ENCODE measurements around the gene NACAD. TPM values are rescaled to one million over a fixed set of nuclear protein-coding genes. Genes with fewer than 3 reads are reported as not detected.

The NACAD gene
- total RNA-seq, 2 donors from 2014 or later: 5.9 to 9.0 TPM

DNA sequence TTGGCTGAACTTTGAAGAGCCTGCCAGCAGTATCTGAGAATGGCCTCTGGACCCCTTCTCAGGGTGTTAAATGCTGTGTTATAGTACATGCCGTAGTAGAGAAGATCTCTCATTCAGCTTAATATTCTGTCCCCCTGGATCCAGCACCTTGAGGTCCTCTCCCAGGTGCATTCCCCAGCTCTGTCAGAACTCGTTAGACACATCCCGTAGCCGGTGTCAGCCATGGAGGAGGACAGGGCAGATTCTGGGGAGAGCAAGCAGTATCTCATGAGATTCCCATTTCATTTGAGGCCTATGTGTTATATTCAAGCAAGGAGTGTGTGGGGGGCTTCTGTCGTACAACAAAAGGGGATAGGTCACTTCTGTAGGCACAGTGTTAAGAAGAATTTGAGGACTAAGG lies 34.8 kb downstream of the NACAD start:
- H3K4me3 ChIP-seq: no peak overlapping the region
- DNase-seq (ENCODE audit: low spot score): no peak
- H3K36me3 ChIP-seq: no peaks in the 10 kb centered on the region
- H3K9me3 ChIP-seq: no peaks in the 10 kb centered on the region
- no peaks in the 10 kb centered on the region for H3K4me1 ChIP-seq
- H3K27ac ChIP-seq: no peak overlapping the region
- TF ChIP-seq, protein P1, sequence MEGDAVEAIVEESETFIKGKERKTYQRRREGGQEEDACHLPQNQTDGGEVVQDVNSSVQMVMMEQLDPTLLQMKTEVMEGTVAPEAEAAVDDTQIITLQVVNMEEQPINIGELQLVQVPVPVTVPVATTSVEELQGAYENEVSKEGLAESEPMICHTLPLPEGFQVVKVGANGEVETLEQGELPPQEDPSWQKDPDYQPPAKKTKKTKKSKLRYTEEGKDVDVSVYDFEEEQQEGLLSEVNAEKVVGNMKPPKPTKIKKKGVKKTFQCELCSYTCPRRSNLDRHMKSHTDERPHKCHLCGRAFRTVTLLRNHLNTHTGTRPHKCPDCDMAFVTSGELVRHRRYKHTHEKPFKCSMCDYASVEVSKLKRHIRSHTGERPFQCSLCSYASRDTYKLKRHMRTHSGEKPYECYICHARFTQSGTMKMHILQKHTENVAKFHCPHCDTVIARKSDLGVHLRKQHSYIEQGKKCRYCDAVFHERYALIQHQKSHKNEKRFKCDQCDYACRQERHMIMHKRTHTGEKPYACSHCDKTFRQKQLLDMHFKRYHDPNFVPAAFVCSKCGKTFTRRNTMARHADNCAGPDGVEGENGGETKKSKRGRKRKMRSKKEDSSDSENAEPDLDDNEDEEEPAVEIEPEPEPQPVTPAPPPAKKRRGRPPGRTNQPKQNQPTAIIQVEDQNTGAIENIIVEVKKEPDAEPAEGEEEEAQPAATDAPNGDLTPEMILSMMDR (IDR thresholded peaks at IDR 0.05): no peak
- no peaks in the 10 kb centered on the region for H3K27me3 ChIP-seq

DNA sequence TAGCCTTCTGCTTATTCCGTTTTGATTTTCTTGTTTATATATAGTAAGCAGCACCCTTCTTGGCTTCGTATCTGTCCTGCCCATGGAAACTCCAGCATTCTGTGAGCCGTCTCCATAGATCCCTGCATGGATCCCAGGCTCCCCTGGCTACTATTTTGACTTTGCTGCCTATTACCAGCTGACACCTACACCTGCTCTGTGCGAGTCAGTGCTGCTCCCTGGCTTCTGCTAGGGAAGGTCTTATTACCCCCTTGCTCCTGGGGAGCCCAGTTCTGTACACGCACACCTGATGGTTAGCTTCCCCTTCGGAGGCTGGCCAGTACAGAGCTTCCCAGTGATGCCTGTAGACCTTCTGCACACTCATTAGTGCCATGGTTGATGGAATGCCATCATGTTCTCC lies 35.4 kb downstream of the NACAD start:
- Histone ChIP-seq H3K9me3 (no peaks in the 10 kb centered on the region), H3K27me3 (no peaks in the 10 kb centered on the region), H3K4me3 (no peak overlapping the region), H3K36me3 (no peaks in the 10 kb centered on the region), H3K27ac (no peak overlapping the region), H3K4me1 (no peaks in the 10 kb centered on the region)
- TF ChIP-seq, protein P1 (IDR thresholded peaks at IDR 0.05): no peak
- DNase-seq (ENCODE audit: low spot score): no peak

DNA sequence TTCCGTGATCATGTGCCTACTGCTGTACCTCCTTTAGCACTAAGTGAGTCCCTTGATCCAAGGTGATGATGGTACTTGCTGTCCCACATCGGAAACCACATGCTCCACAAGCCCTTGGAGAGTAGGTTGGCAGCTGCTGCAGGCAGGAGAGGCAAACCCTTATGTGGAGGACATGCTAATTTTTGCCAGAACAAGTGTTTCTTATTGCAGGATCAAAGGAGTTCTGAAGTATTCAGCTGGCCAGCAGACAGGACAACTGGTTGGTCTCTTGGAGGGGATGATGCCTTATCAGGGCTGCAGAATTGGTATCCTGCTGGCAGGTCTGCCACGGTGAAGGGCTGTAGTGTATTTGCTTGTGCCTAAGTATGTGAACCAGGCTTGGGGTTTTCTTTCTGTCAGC lies 36.8 kb downstream of the NACAD start:
- no peaks in the 10 kb centered on the region for H3K9me3 ChIP-seq
- H3K27ac ChIP-seq: no peak overlapping the region
- H3K4me1 ChIP-seq: no peaks in the 10 kb centered on the region
- DNase-seq (ENCODE audit: low spot score): no peak
- H3K36me3 ChIP-seq: no peaks in the 10 kb centered on the region
- no peak overlapping the region for H3K4me3 ChIP-seq
- TF ChIP-seq, protein P1 (IDR thresholded peaks at IDR 0.05): no peak
- no peaks in the 10 kb centered on the region for H3K27me3 ChIP-seq

DNA sequence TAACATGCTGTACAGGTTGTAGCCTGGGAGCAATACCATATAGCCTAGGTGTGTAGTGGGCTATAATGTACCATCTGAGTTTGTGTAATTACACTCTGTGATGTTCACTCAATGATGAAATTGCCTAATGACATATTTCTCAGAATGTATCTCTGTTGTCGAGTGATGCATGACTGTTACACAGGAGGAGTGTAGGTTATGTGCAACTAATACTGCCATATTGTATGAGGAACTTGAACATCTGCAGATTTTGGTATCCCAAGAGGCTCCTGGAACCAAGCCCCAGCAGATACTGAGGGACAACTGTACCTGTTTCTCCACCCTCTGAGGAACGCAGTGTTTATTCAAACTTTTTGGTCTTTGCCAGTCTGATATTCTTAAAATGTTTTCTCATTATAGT lies 38.6 kb downstream of the NACAD start:
- Histone ChIP-seq H3K9me3 (no peaks in the 10 kb centered on the region), H3K4me1 (no peaks in the 10 kb centered on the region), H3K36me3 (no peaks in the 10 kb centered on the region), H3K27ac (no peak overlapping the region), H3K27me3 (no peaks in the 10 kb centered on the region), H3K4me3 (no peak overlapping the region)
- TF ChIP-seq, protein P1 (IDR thresholded peaks at IDR 0.05): no peak
- DNase-seq (ENCODE audit: low spot score): no peak

DNA sequence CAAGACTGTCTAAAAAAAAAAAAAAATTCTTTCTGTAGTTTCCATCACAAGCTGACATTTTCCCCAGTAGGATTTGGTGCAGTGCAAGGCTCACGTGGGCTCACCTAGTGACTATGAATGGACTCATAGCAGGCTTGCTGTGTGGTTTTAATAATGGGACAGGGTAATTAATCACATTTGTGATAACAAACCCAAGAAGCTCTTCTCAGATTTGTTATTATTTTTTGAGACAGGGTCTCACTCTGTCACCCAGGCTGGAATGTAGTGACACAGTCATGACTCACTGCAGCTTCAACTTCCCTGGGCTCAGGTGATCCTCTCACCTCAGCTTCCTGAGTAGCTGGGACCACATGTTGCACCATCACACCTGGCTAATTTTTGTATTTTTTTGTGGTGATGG lies 40.0 kb downstream of the NACAD start:
- Histone ChIP-seq H3K27me3 (no peaks in the 10 kb centered on the region), H3K36me3 (no peaks in the 10 kb centered on the region), H3K4me3 (no peak overlapping the region), H3K4me1 (no peaks in the 10 kb centered on the region), H3K27ac (no peak overlapping the region), H3K9me3 (no peaks in the 10 kb centered on the region)
- DNase-seq (ENCODE audit: low spot score): no peak
- TF ChIP-seq, protein P1 (IDR thresholded peaks at IDR 0.05): no peak

DNA sequence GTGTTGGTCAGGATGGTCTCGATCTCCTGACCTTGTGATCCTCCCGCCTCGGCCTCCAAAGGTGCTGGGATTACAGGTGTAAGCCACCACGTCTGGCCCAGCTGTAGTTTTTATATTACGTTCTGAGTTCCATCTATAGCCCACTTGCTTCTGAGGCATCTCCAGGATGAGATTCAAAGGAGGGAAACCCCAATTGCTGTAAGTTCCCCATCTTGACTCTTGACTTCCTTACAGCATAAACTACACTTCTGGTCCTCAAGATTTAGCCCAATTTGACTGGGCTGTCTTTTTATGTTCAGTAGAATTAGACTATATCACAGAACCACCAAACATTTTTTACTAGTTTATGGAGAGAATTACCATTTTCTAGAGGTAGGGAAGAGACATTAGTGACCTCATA lies 44.4 kb downstream of the NACAD start:
- H3K9me3 ChIP-seq: no peaks in the 10 kb centered on the region
- H3K36me3 ChIP-seq: peaks cover under 1% of the 10 kb centered on the region
- TF ChIP-seq, protein P1 (IDR thresholded peaks at IDR 0.05): no peak
- no peaks in the 10 kb centered on the region for H3K27me3 ChIP-seq
- no peaks in the 10 kb centered on the region for H3K4me1 ChIP-seq
- DNase-seq (ENCODE audit: low spot score): no peak
- no peak overlapping the region for H3K4me3 ChIP-seq
- H3K27ac ChIP-seq: no peak overlapping the region

Measured in right atrium auricular region (tissue), 2 donors.